Stimulated activated CD4-positive, alpha-beta T cell treated with anti-CD3 and anti-CD28 coated beads, Interleukin-1b, Interleukin-23, amount 100 ng/mL, for 4 hours (primary cell): ENCODE data around the gene CD7.

Experiments used
- DNase-seq, 2 donors: peaks; one replicate each; pipeline ENCODE4 v3.0.0-alpha.2; 2020; ENCODE audit warnings: low read depth in 2 of 2

CD7 gene

DNA sequence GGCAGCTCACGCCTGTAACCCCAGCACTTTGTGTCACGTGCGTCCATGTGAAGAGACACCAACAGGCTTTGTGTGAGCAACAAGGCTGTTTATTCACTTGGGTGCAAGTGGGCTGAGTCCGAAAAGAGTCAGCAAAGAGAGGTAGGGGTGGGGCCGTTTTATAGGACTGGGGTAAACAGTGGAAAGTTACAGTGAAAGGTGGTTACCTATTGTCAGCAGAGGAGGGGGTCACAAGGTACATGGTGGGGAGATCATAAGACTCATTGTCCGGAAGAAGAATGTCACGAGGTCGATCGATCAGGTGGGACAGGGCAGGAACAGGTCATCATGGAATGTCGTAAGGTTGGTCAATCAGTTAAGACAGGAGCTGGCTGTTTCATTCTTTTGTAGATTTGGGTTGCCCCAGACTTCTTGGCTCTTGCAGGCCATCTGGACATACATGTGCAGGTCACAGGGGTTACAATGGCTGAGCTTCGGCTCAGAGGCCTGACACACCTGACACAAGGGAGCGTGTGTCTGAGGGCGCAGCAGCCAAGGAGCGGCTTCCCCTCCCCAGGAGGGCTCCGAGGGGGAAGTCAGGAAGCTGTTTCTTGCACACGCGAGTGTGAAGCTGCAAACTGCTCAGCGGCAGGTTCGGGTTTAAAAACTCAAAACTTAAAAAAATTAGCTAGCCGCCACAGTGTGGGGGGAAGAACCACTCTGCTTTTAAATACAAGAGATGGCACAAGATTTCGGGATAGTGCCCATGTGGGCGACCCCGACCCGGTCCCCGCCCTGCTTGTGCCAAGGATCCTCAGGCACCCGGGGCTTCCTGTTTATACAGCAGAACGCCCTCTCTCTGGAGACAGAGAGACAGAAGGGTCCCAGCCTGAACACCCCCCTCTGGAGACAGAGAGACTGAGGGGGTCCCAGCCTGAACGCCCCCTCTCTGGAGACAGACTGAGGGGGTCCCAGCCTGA, 29.2 kb upstream of the CD7 start:
- no peak for DNase-seq

GRCh38 chr17:82345151-82345976, 28.0 kb upstream of the CD7 start:
- no peak for DNase-seq

DNA sequence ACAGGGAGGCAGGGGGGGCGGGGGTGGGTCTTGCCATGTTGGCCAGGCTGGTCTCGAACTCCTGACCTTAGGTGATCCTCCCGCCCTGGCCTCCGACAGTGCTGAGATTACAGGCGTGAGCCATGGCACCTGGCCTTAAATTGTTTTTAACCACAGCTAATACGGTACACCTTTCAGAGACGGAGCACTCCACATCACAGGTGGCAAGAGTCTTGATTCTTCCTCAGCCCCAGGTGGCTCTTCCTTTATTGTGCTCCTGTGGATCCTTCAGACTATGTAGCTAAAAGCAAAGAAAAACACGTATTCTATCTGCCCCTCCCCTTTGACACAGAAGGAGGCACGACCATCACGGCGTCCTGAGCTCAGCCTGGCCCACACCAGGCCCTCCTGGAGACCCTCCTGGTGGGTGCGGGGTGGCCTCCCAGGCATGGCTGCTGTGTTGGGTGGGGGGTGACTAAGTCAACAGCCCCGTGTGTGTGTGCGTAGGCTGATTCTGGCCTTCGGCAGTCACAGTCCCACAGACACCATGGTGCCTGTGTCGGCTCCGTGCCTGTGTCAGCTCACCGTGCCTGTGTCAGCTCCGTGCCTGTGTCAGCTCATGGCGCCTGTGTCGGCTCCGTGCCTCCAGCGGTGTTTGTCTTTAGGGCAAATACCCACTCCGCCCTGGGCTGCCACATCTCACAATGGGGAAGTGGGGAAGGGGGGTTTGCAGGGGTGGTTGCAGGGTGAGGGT, 26.9 kb upstream of the CD7 start:
- no peak for DNase-seq

DNA sequence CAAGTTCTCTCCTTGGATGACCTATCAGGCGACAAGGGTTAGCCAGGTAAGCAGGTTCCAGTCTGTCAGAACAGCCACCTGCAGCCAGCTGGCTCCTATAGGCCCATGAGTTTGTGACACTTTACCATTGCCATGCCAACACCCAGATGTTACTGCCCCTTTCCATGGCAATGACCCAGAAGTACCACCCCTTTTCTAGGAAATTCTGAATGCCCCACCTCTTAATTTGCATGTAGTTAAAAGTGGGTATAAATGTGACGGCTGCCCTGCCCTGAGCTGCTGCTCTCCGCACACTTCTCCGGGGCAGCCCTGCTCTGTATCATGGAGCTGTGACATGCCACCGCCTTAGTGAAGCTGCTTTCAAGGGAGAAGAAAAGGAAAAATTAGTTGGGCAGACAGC, 26.2 kb upstream of the CD7 start:
- no peak for DNase-seq

DNA sequence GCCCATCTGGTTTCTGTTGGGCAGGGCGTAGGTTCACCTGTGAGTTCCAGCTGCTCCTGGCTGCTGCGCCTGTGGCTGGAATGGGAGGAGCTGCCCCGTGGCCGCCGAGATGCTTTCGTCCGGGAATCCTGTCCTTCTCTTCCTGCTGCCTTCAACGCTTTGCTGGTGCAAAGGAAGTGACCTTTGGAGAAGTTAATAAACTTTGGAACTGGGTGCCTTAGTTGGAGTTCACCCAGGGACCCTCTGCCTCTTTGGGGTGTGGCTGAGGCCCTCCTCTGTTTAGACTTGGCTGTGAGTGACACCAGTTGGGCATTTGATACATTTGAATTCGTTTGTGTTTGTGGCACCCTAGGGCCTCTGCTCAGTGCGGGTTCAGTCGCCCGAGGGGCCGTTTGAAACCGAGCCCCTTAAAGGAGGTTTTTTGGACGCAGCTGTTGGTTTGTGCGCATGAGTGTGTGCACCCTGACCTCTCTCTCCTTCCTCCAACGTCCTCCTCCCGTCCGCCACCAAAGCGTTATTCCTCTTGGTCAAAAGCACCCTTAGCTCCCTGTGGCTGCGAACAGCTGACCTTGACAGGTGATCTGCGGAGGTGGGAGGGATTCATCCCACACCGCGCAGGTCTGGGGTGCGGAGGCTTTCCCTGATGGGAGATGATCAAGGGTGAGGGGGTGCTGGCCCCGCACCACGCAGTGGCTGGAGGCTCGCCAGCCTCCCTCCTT, 25.1 kb upstream of the CD7 start:
- DNase-seq = no peak

DNA sequence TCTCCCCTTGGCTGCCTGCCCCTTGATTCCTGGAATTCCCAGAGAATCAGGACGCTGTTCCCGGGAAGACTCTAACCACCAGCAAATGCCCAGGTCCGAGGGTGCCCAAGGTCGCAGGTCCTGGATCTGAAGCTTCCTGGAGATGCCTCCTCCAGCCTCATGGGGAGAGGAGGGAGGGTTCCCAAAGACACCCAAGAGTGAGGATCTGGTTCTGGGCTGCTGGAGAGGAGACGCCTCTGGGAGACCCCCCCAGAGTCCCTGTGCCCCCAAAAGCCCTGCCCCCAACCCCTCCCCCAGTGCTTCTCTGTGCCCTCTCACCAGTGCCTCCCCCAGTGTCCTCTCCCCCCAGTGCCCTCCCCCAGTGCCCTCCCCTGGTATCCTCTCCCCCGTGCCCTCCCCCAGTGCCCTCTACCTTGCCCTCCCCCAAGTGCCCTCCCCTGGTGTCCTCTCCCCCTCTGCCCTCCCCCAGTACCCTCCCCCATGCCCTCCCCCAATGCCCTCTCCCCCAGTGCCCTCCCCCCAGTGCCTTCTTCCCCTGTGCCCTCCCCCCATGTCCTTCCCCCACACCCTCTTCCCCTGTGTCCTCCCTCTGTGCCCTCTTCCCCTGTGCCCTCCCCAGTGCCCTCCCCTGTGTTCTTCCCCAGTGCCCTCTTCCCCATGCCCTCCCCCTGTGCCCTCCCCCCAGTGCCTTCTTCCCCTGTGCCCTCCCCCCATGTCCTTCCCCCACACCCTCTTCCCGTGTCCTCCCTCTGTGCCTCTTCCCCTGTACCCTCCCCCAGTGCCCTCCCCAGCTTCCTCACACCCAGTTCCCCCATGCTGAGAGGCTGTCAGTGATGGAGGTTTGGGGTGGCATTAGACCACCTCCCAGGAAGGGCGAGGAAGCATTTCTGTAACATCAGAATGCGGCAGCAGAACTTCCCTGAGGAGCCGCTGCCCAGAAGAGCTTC, 22.5 kb upstream of the CD7 start:
- DNase-seq = no peak

GRCh38 chr17:82338858-82339633, 21.6 kb upstream of the CD7 start:
- DNase-seq = no peak

DNA sequence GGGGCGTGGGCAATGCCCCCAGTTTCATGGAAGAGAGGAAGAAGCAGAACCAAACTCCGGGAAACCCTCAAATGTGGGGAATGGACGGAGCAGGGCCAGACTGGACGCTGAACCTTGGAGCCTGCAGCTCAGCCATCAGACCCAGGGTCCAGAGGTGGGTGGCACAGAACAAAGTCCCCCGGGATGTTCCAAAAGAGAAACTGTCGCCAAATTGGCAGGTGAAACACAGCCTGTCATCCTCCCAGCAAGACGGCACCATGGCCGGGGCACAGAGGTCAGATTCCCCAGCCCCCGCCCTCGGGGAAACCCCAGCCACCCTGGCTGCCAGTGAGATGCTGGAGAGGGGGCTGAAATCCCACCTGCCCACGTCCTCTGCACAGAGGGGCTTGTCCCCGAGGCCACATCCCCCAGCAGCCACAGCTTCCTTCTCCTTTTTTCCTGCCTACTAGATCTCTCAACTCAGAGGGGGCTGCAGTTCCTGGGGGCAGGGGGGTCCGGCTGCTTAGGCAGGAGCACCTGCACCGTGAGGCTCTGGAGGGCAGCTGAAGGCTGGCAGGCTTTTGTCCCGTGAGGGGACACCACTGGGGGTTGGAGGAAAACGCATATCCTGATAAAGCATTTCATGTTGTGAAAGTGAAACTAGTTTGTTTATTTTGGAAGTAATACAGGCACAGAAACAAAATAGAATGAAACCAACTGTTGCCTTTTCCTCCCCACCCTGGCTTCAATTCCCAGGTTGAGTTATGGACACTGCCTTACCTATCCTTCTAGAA, 17.4 kb upstream of the CD7 start:
- DNase-seq = no peak

GRCh38 chr17:82334204-82334621, 16.8 kb upstream of the CD7 start:
- no peak for DNase-seq

- no peak for DNase-seq
These were observed 16.1 kb upstream of the CD7 start, which contains the start of gene SECTM1 for GRCh38 chr17:82333279-82334171. SECTM1 (minus strand) TSS chr17:82333766; CDS start chr17:82327240, 6,526 bp downstream.

- no peak for DNase-seq
These were observed 15.4 kb upstream of the CD7 start for GRCh38 chr17:82332669-82333278.

DNA sequence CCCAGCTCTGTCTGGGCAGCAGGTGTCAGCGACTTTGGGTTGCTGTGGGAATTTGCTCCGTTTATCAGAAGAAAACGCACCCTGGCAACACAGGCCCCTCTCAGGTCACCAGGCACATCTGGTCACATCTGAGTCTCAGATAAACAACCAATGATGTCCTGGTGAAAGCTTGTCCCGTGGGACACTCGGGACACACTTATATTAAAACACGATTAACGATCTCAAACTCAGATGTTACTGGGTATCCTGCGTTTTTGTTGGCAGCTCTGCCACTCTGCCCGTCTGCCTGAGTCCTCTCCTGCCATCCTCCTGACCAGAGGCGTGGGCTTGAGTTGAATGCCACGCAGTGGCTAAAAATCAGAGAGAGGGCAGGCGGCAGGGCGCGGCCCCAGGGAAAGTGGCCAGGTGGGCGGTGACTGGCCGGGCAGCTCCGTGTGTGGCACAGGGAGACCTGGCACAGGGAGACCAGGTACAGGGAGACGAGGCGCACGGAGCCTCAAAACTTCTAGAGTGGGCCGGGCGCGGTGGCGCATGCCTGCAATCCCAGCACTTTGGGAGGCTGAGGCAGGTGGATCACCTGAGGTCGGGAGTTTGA, 14.0 kb upstream of the CD7 start:
- no peak for DNase-seq

- no peak for DNase-seq
These were observed 13.2 kb upstream of the CD7 start for GRCh38 chr17:82330322-82331239.

- DNase-seq = no peak
These were observed 12.4 kb upstream of the CD7 start for GRCh38 chr17:82329683-82330321.

DNA sequence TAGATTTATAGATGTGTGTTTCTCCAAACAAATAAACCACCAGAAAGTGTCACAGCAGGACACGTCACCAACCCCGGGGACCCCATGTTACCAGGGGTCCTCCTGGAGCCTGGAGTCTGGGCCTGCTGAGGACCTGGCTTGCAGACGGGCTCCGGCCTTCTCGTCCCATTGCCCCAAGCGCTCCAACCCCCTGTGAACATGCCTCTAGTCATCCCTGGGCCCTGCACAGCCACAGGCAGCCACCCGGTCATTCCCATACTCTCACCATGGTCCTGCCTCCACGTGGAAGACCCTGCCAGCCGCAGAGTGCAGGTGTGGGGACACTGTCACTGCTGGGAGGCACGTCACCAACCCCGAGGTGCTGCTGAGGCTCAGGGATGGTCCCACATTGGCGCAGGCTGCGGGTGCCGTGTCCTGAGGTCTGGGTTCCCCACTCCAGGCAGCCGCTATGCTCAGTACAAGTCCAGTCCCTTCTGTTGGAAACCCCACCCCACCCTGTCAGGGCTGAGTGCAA, 11.6 kb upstream of the CD7 start:
- no peak for DNase-seq
